HG03060 (cell line): ENCODE data around the gene SMS.
"Not testable (repeated sequence)": the region's sequence is repeated elsewhere in the genome, so short reads cannot be mapped to it uniquely, and the experiment has no call there.

Experiments used
- ATAC-seq: cut with Tn5 transposase; IDR thresholded peaks from one replicate; pipeline ENCODE4 v1.9.1; 2021; ENCODE audit warnings: low read depth, moderate number of reproducible peaks; ENCODE audit not compliant: unreplicated experiment

Gene SMS

DNA sequence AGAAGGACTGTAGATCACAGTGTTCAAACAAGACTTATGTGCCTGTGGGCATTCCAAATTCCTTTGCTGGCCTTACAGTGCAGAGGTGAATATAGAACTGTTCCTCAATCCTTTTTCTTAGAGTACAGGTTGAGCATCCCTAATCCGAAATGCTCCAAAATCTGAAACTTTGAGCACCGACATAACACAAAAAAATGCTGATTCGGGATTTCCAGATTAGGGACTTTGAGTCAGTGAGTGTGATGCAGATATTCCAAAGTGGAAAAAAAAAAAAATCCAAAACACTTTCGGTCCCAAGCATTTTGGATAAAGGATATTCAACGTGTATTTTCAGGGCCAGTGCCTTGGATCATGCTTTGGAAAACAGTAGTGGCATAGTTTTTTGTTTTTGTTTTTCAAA, 9.2 kb downstream of the SMS start:
- ATAC-seq, result no peak

DNA sequence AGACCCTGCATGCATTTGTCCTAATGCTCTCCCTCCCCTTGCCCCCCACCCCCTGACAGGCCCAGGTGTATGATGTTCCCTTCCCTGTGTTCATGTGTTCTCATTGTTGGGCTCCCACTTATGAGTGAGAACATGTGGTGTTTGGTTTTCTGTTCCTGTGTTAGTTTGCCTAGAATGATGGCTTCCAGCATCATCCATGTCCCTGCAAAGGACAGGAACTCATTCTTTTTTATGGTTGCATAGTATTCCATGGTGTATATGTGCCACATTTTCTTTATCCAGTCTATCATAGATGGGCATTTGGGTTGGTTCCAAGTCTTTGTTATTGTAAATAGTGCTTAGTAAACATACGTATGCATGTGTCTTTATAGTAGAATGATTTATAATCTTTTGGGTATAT, 10.0 kb downstream of the SMS start:
- ATAC-seq, result not testable (repeated sequence)

DNA sequence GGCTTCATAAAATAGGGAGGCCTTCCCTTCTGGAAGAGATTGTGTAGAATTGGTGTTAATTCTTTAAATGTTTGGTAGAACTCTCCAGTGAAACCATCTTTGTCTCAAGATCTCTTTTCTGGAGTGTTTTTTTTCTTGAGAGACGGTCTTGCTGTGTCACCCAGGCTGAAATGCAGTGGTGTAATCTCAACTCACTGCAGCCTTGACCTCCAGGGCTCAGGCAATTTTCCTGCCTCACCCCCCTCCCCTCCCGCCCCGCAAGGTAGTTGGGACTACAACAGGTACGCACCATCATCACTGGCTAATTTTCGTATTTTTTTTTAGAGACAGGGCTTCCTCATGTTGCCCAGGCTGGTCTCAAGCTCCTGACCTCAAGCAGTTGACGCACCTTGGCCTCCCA, 12.1 kb downstream of the SMS start:
- ATAC-seq, result no peak

DNA sequence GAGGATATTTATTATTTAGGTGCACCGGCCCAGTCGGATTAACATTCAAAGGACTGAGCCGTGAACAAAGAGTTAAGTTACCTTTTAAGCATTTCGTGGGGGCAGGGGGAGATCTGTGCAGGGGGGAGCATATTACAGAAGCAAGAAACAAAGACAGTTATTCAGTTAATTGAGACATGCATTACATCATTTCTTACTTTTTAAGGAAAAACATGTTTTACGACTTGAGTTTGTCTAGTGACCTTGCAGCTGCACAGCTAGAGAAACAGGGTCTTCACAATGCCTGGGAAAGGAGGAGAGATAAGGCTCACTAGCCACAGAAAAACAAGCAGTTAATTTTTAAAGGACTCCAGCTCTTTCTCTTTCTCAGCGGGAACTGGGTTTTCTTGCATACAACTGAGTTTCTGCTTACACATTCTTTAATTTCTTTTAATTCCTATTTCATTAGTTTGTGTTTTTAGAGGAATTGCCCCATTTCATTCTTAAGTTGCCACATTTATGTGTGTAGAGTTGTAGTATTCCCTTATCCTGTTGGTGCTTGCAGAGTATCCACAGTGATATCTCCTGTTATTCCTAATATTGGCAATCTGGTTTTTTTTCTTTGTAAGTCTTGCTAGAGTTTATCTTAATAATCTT, 12.8 kb downstream of the SMS start:
- ATAC-seq, result not testable (repeated sequence)

DNA sequence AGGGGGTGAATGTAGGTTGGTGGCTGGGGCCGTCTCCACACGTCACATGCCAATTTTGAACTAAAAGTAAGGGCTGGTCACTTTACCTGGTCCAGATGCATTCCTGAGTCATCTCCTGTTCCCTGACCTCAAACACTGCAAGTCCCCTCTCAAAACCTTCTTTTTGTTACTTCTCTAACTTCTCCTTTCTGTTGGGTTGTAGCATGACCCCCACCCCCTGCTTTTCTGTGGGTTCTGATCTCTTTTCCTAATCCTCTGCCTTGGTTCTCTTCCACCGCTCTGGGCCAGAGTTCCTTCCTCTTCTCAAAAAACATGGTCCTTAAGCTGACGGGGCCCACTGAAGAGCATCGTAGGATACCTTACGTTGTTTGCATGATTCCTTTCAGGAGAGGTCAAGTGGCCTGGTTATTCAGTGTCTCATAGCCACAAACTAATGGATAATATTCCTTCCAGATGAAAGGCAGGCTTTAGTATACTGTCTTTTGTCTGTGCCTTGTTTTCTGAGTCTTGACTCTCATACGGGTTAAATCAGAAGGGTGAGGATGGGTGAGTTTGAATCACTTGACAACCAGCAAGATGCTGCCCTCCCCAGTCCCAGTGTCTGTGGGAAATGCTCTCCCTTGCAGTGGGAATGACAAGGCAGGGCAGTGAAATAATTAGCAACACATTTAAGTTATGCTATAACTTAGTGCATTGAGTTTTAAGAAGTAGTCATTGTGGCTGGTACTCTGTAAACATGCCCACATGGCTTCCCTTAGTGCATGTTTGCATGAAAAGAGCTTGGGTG, 15.1 kb downstream of the SMS start:
- ATAC-seq, result no peak

DNA sequence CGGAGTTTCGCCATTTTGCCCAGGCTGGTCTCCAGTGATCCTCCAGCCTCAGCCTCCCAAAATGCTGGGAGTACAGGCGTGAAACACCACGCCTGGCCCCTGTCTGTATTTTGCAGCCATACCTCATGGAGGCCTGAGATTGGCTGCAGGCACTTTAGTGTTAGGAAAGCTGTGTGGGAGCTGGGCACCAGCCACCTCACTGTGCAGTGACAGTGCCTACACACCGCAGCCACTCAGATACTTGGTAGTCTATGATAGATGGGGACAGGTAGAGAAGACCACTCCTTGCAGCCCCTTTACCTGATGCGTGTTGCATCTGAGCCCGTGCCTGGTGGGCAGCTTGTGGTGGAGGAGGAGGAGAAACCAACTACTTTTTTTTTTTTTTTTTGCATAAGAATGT, 16.3 kb downstream of the SMS start:
- ATAC-seq, result no peak

DNA sequence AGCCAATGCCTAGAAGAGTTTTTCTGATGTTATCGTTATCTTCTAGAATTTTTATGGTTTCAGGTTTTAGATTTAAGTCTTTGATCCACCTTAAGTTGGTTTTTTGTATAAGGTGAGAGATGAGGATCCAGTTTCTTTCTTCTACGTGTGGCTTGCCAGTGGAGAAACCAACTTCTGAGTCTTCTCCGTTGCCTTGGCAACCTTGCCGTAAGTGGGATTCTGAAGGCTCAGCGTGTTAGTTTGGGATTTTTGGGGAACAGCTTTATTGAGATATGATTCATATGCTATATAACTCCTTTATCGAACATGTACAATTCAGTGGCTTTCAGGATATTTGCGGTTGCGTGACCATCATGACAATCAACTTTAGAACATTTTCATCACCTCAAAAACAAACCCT, 17.7 kb downstream of the SMS start:
- ATAC-seq, result no peak

DNA sequence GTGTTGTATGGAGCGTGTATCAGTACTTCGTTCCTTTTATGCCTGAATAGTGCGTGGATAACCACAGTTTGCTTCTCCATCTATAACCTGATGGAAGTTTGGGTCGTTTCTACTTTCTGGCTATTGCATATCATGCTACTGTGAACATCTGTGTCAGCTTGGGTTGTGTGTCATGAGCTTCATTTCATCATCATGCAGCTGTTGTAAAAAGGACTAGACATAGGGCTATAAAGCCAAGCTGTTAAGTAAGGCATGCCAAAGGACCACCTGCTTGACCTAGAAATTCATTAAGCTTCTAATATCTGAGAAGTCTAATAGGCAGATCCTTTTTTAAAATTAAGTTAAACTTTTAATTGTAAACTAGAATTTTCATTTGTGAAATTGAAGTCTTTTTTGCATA, 18.4 kb downstream of the SMS start:
- ATAC-seq, result no peak

DNA sequence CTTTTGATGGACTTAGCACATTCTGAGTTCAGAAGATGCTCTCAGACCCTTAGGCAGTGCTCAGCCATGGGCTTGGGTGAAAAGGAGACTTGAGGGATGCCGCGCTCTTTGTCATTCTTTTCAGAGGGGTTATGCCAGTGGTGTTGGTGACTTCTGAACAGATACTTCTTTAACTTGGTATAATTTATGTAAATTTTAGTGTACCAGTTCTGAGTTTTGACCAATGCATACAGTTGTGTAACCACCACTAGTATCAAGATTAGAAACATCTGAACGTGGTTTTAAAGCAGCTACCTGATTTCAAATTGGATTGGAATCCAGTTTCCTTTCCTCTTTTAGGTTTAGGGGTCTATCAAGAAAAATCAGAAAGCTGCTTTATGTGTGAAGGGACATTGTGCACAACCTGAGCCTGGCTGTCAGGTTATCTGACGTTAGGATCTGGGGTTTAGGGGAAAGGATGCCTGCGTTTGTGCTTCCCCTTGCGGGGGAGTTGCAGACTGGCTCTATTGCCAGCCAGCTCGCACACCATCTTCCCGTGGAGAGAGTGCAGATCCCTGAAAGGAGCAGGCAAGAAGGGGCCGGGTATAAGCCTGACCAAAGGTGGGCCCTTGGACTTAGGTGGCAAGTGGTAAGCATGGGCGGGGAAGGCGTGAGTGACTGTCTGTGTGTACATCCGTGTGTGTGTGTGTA, 19.0 kb downstream of the SMS start:
- peak; percentile 68 for ATAC-seq

DNA sequence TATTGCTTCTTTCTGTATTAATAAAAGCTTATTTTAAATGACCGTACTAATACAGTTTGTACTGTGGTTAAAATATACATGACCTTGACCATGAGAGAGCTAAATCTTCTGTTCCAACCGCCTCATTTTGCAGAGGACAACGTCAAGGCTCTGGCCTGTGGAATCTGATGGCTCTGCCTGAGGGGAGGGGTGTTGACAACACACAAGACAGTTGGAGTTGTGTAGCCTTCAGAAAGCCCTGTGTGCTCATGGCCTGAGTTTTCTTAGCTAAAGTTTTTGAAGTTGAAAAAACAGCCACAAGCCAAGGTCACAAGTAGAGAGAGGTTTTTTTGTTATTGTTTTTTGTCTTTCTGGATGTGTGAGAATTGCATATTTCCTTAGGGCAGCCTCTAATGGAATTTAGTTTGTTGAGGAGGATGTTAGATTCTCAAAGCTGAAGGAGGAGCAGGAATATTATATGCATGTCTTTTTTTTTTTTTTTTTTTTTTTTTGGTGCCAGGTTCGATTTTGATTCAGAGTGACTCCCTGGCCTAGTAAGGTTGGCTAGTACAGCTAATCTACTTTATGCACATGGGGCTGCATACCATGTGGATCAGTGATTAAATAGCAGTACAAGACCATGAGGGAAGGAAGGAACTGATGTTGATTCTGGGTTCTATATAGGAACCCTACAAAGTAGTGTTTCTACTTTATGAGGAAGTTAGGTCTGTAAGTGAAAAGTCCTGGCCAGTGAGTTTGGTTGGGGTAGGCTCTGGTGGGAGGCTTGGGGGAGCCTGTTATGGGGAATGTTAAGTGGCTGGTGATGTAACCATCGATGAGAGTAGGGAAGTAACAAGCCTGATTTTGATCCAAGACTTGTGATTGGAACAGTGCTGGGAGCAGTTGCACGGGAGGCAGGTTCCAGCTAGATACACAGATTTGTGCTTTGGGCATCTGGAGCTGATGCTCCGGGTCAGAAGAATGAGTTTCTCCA, 20.3 kb downstream of the SMS start:
- no peak for ATAC-seq

DNA sequence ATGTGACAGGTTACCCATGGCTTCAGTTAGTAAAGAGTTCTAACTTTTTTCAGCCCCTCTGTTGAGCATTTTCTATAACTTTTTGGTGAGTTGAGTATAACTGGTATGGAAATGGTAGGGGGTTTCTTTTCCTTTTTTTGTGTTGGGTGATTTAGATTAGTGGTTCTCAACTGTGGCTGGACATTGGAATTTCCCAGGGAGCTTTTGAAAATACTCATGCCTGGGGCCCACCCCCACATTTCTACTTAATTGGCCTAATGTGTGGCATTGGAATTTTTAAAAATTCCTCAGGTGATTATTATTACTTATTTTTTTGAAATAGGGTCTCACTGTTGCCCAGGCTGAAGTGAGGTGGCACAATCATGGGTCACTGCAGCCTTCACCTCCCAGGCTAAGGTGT, 21.9 kb downstream of the SMS start:
- no peak for ATAC-seq

DNA sequence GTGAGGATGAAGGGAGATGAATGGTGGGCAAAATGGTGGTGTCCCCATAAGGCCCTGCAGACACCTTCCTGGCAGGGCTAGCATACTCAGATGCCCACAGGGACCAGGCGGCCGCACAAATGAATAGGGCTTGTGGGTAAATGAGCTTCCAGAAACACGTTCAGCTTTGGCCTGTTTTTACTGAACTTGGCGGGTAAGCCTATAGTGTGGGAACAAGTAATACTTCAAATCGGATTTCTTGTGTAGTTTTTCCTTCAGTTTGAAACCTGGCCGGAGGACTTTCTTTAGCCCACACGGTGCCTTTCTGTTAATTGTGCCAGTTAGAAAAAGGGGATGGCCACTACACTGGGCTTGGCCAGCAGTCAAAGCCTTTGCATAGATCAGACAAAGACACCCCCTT, 22.8 kb downstream of the SMS start:
- no peak for ATAC-seq

DNA sequence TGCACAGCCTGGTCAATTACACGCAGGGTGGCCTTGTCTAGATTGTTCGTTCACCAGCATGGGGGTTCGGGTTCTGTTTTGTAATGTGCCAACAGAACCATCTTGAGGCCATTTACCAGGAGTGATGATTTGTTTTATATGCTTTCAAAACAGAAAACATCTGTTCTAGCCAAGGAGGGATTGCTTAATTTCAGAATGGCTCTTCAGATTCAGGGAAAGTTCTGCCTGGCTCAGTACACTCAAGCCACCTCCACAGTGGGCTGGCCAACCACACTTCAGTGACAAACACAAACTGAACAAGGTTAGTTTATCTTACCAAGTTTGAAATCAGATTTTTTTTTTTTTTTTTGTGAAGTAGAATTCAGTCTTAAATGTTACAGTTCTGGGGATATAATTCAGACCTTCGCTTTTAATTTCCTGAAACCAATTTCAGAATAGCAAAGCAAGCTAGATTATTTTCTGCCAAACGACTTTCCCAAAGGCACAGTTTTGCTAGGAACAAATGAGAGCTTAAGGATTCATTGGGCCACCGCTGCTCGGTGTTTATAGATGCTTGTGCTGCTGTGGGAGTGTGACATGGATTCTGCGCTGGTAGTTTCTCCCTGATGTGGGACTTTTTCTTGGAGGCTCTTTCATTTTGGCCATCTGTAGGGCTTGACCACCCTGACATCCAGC, 23.4 kb downstream of the SMS start:
- no peak for ATAC-seq

DNA sequence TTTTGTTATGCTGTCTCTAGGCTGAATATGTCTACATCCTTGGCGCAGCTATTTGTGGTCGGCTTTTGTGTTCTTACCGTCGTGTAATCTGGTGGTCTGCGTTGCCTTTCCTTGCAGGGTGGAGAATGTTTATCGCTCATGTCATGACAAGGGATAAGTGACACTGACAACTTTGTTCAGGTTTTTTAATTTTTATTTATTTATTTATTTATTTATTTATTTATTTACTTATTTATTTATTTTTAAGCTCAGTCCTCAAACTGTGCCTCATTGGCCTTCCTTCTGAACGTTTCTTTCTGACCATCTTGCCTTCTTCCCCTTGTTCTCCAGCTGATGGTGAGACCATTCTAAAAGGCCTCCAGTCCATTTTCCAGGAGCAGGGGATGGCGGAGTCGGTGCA, 26.4 kb downstream of the SMS start:
- ATAC-seq, result no peak

DNA sequence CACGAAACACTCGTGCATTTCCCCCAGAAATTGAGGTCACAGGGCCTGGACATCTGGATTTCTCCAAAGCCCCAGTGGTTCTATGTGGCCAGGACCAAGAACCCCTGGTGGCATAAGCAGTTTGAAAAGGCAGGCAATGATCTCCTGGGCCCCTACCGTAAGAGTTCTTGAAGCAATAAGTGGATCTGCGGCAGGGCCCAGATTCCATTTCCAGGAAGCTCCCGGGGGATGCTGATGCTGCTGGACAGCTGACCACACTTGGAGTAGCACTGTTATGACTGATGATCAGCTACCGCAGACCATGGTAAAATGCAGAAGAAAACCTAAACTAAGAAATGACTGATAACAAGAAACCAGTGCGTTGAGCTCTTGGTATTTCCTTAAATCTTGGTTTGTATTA, 27.8 kb downstream of the SMS start:
- ATAC-seq, result no peak

DNA sequence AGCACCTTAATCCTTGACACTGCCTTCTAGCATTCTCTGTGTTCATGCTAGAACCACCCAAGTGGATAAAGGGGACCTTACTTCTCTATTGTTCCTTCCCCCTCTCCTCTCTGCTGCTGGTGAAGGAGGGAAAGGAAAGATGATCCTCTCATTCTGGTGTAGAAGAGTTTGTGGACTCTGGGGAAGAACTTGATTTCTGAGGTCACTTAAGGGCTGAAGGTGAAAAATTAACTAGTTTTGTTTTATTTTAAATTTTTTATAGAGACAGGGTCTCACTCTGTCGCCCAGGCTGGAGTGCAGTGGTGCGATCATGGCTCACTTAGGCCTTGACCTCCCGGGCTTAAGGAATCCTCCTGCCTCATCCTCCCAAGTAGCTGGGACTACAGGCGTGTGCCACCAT, 29.8 kb downstream of the SMS start:
- no peak for ATAC-seq

DNA sequence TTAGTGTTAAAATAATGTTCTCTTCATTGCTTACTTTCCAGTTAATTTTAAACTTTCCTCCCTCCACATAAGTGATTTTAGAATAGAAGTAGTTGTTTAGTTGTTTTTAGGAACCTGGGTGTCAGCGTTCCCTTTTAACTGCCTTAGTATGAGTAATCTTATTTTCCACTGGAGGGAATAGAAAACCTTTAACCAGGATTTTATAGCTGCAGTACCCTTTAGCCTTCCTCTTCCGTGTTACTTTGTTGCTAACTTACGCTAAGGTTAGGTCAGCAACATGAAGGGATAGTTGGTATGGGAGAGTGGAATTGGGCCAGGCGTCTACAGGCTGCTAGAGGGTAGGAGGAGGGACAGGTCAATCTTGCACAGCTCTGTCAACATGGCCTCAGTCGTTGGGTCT, 31.5 kb downstream of the SMS start:
- no peak for ATAC-seq

DNA sequence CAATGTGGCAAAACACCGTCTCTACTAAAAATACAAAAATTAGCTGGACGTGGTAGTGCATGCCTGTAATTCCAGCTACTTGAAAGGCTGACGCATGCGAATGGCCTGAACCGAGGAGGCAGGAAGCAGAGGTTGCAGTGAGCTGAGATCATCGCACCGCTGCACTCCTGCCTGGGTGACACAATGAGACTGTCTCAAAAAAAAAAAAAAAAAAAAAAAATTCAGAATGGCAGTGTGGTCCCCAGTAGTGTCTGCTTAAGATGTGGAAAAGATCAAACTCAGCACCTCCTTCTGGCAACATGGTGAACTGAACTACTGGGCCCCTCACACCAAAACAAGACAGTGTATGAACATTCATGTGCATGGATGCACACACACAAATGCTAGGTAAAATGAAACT, 32.2 kb downstream of the SMS start:
- no peak for ATAC-seq

DNA sequence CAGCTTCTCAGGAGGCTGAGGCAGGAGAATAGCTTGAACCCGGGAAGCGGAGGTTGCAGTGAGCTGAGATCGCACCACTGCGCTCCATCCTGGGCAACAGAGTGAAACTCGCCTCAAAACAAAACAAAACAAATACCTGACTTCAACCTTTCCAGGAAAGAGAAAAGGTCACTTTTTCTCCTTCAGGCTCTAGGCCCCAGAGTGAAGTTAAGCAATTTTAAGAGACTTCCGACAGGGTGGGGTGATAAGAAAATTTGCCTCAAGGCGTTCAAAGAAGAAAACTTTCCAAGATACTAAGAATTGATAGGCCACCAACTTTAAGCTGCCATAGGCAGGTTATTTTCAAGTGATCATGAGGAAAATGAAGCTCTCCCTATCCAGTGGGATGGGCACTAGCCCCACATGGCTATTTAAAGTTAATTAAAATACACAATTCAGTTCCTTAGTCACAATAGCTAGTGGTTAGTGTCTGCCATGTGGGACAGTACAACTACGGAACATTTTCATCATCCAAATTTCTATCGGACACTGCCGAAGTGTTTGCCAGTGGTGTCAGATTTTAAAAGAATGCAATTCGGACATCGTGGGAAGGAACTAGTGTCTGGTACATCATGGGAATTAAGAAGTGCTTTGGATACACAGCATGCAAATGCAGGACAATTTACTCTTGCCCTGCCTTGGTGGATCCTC, 33.0 kb downstream of the SMS start:
- ATAC-seq, result no peak

DNA sequence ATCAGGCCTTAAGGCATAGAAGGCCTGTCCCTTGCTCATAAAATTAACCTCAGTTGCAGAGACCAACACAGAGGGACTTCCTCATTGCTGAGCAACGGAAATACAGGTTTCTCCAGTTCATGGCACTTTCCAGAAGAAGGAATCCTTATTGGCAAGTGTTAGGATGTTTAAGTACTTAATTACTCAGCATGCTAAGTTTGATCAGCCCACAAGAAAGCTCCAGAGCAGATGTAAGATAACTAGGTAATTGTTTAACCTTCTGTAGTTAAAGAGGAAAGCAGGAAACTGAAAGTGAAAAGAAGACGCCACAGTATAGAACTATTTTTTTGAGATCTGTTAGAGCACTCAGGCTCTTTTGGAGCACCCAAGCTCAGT, 33.5 kb downstream of the SMS start:
- no peak for ATAC-seq
